Measurements from ENCODE around the gene MED13L.

DNA sequence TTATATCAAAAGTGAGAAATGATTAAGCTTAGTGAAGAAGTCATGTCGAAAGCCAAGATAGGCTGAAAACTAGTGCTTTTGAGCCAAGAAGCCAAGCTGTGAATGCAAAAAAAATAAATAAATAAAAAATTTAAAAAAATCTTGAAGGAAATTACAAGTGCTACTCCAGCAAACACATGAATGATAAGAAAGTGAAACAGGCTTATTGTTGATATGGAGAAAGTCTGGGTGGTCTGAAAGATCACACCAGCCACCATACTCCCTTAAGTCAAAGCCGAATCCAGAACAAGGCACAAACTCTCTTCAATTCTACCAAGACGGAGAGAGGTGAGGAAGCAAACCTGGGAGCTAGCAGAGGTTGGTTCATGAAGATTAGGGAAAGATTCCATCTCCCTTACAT, 49.7 kb downstream of the MED13L start:
- TF ChIP-seq POLR2A (IDR thresholded peaks at IDR 0.05), result no peak
- TF ChIP-seq, protein P1, sequence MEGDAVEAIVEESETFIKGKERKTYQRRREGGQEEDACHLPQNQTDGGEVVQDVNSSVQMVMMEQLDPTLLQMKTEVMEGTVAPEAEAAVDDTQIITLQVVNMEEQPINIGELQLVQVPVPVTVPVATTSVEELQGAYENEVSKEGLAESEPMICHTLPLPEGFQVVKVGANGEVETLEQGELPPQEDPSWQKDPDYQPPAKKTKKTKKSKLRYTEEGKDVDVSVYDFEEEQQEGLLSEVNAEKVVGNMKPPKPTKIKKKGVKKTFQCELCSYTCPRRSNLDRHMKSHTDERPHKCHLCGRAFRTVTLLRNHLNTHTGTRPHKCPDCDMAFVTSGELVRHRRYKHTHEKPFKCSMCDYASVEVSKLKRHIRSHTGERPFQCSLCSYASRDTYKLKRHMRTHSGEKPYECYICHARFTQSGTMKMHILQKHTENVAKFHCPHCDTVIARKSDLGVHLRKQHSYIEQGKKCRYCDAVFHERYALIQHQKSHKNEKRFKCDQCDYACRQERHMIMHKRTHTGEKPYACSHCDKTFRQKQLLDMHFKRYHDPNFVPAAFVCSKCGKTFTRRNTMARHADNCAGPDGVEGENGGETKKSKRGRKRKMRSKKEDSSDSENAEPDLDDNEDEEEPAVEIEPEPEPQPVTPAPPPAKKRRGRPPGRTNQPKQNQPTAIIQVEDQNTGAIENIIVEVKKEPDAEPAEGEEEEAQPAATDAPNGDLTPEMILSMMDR (IDR thresholded peaks at IDR 0.05), result no peak

All from heart left ventricle (tissue), 13 donors.